Right renal cortex interstitium (tissue), 3 donors: Measurements from ENCODE around the gene GLI3. TPM values are rescaled to one million over a fixed set of nuclear protein-coding genes. Genes with fewer than 3 reads are reported as not detected.
A peak's percentile ranks its signal among the peaks of the same experiment; 100 is the strongest.

Source experiments
- DNase-seq, 3 donors: peaks; one replicate each; pipeline ENCODE4 v3.0.0-alpha.2; 2013; ENCODE audit warnings: low read depth in 3 of 3, low spot score in 2 of 3
- polyA plus RNA-seq, 3 donors: library from polyadenylated mRNA; unstranded; fragments of 120-200 nt; gene quantifications; one replicate each; pipeline ENCODE4 v1.2.1, GENCODE V29; 2013; ENCODE audit not compliant: insufficient read length in 3 of 3

GLI3 gene
- polyA plus RNA-seq, 3 donors = 13.5 to 15.0 (median 14.5) TPM

DNA sequence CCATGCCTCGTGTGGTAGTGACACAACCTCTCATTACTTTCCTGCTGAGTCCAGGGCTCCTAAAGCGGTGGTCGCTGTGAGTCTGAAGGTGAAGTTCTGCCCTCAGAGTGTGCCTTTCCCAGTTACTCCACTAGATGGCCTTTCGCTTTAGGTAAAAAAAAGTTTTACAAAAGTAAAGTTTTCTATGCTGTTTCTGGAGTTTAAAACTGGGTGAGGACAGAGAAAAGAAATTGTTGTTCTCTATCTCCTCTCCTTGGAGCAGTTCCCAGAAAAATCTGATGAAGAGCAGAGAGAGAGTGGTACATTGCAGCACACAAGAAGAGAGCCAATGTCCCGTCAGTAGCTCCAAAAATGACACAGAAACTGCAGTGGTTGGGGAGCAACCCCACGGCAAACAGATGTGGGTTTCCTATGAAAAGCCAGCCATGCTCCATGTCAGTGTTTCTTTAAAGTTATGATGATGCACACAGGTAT lies 257.1 kb downstream of the GLI3 start:
- DNase-seq = peak in 2 of 3 donors; percentile 25 to 41

DNA sequence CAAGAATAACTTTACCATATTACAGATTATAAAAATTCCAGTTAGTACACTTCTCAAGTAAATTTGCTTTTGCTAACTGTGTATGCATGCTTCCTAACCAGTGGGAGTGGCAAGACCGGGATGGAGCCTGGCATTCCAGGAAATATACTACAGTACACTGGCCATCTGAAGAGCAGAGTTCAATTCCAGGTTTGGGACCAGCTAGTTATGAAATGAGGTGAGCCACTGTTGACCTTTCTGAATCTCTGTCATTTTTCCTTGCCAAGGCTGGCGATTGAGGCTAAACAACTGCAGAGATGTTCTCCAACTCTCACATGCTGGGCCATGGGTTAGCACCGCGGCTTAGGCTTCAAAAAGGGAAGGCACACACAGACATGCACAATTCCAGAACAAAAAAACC lies 258.2 kb downstream of the GLI3 start:
- no peak for DNase-seq

DNA sequence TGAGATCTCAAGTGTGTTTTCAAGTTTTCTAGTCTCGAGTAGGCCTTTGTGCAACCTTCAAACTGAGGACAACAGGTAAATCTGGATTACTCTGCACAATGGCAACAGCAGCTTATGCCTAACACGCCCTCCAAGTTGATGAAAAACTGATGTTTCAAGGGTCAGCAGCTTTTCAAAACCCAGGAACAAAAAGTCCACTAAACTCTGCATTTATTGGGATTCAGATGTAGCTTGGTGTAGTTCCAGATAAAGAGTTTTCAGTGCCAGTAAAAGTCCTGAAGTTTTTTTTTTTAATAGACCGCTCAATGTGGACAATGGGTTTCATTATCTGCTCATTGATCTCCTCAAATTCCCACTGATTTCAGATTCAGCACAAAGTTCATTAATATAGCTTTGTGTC lies 259.3 kb downstream of the GLI3 start:
- DNase-seq = no peak

DNA sequence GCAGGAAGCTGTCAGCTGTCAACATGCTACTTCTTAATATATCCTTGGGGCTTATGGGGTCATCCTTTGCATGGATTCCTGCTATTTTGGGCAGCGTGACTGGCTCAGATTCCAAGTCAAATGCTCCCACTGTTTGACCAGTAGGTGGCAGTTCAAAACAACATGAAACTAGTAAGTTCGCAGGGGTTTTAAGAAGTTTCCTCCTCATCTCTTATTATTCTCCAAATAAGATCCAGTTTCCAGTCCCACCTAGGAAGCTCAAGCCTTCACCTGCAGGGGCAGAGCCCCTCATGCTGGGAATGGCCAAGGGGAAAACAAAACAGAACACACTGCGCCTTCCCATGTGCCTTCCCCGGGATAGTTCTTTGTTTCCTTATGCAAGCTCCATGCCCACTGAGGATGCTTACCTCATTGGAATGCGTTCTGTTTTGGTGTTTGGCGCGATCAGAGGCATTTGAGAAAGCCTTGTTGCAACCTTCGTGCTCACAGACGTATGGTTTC lies 259.8 kb downstream of the GLI3 start:
- DNase-seq = peak in 1 of 3 donors; percentile 40

DNA sequence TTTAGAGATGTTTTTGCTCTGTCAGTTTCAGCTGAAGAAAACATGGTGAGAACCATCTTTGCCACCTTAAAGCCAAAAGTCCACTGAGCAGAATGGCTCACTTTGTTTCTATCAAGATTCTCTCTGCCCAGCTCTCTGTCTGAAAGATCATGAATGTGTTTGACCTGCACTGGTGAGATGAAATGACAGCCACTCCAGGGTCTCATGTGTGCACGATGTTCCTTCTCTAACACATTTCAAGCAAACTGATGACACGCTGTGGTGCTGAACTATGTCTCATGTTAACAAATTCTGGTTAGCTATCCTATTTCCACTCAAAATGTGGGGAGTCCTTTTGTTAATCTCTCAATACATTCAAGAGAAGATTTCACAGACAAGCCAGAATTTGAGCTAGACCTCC lies 260.6 kb downstream of the GLI3 start:
- no peak for DNase-seq

DNA sequence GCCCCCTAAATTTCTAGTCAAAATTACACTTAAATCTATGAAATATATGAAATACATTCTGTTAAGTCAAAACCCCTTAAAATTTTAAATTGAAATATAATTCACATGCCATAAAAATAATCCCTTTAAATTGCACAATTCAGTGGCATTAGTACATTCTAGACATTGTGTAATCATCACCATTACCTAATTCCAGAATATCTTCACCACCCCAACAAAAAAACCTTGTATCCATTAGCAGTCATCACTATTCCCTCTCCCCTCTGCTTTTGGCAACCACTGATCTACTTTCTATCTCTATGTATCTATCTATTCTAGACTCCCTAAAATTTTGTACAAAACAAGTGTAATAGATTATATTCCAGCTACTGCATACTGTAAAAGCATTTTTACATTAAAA lies 261.2 kb downstream of the GLI3 start:
- no peak for DNase-seq

DNA sequence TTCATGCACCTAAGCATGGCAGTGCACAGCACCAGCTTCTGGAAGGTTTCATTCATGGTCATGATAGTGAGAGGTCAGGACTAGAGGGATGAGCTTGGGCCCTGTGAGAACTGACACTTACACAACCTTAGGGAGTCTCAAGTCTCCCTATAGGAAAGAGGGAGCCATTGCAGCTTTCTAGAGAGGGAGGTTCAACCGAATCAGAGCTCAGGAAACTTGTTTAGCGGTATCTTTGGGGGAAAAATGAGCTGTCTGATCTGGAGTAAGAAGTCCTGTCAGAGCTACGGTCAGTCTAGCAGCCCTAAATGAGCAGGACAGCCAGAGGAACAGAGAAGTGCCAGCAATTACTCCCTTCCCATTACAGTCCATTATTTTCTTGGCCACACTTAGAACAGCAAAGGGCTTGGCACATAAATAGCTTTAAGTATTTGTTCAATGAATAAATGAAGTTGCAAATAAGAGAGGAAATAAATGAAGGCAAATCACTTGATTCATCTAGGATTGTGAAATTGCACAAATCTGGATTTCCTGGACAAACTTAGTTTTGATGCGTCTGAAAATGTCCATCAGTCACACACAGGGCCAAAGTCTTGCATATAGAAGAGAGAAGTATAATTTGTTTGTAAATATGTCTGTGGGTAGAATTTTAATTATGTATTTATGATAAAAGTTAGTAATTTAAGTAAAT lies 262.0 kb downstream of the GLI3 start:
- no peak for DNase-seq

DNA sequence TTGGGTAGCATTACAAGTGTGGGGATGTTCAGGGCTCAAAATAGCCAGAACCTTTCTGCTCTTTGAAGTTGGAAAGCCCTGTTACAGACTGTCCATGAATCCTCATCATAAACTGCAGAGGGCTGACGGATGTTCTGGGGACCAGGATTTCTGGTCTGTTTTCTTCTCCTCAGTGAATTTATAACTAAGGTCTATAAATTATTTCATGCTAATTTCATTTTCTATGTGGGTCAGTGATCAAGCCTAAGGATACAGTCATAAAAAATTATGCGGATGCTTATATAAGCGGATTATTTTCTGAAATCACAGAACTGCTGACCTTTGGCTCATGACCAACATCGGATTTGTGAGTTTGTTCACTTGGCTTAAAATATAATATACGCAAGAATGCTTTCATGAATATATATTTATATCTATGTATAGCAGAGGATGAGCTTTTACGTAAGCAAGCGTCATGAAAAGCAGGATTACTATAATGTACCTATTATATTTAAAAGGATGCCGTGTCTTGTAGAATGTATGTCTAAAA lies 263.7 kb downstream of the GLI3 start:
- no peak for DNase-seq

DNA sequence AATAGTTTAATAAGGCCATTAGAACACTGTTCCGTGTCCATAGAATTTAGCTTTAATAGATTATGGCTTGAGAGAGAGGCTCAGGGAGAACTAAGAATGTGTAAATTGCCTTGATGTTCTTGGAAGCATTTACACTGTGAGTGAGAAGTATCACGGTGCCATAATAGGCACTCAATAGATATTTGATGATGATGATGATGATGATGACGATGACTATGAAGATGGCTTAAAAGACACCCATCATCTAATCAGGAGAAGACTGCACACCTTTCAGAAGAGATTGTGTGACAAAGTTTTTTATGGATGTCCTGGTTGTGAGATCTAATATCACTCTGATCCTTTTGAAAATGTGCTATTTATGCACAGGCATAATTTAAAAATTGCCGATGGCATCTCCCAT lies 264.2 kb downstream of the GLI3 start:
- DNase-seq = no peak

DNA sequence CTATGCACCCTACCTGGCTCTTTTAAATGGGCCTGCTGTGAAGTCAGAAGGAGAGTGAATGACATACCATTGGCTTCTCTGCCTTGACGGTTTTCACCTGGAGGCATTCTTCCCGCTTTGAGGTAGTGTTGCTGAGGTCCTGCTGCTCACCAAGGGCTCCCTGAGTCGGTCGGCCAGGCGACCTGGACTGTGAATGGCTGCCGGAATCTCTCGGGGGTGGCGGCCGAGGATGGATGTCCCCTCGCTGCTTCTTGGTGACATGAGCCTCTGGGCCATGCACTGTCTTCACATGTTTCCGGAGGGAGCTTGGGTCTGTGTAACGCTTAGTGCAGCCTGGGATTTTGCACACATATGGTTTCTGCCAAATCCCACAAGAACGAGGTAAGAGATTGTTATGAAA lies 264.7 kb downstream of the GLI3 start:
- DNase-seq = no peak

DNA sequence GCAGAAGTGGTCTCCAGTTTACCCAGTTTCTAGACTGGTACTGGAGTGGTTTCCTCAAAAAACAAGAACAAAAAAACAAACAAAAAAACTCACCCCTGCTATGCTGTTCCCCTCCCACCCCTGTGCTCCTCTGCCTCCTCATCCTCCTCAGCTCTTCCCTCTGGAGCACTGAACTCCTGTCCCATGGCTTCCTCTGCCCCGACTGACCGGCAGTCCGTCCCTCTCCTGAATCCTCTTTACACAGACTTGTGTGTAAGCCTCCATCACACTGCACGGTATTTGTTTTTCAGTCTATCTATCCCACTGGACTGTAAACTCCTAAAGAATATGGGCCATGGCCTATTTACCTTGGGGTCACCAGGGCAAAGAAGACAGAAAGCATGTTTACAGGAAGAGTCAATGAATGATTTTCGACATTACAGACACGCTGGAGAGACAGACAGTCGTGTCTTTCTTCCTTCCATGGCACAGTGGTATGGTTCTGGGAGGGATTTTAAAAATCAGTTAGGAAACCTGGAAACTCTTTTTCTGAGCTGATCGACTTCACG lies 265.3 kb downstream of the GLI3 start:
- DNase-seq = no peak

DNA sequence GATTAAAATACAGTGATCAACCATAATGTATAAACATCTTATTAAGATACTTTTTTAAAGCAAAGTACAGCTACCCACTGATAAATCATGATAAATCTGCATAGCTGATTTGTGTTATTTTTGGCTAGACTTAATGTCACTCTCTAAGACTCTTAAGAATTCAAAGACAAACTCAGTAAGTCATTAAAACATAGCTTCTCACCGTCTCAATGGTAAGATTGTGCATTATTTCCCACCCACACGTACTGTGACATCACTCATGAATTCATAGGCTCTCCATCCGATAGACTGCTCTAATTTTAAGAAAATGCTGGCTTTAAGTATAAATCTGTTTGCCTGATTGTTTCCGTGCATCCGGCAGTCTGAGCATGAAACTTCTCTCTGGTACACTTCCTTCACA lies 266.1 kb downstream of the GLI3 start:
- DNase-seq = no peak

DNA sequence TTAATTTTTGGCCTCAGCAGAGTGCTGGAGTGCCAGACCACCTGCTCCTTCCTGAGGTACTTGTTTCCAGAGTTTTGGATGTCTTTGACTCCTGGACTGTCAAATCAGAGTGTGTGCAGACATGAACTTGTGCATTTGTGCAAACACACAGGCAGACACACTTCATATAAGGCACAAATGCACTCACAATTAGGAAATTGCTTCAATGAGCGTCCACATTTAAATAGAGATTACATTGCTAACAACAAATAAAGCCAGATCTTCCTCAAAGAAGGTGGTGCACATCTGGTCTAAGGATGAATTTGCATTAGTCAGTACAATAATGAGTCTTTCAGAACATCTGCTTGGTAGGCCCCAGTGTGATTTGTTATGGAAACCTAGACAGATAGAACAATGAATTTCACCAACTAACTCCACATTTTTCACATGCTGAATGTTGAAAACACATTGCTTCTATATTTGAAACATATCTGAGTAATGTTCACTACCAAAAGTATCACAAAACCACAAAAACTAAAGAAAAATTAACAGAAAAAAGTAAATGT lies 267.4 kb downstream of the GLI3 start:
- no peak for DNase-seq

DNA sequence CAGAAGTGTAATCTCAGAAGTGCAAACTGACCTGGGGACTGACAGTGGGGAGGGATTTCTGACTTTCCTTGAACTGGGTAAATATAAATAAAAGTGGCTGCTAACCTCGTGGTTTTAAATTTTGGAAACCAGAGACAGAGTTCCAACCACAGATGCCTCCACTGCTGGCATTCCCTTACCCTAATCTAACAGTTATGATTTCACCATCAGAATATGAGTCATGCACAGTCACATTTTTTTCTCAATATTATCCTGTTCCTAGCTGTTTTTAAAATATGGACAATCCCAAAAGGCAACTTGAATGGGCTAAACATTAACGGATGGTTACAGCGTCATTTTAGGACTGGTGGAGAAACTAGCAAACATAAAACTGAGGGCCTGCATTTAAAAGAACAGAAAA lies 269.9 kb downstream of the GLI3 start:
- no peak for DNase-seq

DNA sequence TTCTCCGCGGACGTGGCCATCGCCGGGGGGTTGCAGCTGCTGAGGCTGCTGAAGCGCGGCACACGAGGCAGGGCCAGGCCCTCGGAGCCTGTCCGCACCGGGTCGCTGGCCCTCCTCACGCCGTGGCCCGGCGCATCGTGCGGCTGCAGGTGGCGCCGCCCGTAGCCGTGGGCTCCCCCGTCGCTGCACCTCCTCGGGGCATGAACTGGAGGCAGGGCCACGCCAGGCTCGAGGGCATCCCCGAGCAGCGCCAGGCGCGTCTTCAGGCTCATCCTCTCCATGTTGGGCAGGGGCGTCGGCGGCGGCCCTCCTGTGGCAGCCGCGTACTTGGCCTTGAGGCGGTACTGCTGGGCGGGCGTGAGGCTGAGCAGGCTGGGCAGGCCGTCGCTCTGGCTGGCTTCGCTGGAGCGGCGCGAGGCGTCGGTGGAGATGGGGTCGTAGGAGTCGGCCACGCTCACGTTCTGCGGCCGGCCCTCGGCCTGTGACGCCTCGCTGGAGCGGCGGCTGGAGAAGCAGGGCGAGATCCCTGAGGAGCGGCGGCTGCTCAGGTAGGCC lies 271.0 kb downstream of the GLI3 start:
- no peak for DNase-seq

DNA sequence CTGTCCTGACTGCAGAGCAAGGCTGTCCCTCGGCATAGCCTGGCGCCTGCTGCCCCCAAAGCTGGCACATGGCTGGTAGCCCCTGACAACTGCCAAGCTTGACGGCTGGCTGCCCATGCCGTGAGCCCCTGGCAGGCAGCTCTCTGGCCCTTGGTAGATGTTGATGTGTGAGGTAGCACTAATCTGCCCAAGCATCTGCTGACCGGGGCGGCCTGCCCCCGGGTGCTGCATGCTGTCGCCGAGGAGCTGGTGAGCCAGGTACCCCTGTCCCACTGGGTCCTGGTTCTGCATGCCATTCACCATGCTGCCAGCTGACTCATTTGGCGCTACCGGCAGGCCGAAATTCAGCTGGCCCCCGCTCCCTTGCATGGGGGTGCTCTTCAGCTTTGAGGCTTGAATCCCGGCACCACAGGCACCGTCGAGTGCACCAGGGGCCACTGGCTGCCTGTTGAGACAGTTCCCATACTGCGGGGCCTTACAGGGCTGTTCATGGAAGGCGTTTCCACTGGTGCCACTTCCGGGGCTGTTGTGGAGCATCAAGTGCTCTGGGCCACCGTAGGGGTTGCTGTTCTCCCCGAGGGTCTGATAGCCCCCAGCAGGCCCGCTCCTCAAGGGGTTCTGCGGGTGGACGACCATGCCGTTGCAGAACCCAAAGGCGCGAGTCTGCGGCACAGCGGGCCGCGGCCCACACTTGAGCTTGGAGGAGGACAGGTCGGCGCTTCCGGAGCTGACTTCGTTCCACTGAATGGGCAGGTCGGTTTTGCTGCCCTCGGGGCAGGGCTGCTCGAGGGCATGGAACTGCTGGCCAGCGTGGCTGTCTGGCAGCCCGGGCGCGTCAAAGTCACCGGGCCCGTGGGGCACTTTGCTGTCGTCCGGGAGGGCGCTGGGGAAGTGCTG lies 271.9 kb downstream of the GLI3 start:
- DNase-seq = no peak

DNA sequence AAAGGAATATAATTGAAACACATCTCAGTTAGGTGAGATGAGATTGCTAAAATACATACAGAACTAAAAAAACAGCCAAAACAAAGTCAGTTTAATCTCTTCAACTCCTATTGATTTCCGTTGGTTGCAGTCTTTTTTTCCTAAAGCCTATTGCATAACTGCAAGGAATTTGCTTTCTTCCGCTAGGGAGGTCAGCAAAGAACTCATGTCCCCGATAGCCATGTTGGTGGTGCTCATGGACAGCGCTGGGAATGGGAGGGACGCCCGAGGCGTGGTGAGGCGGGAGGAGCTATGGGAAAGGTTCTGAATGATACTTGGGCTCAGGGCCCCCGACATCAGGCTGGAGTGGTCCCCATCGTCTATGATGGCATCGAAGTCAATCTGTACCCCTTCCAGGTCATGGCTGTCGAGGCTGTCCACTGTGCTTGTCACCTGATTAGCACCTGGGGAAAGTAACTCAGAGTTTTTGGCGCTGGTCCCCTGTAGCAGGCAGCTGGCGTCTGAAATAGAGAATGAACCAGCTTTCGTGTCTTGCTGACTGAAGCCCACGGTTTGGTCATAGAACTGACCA lies 272.7 kb downstream of the GLI3 start:
- DNase-seq = no peak

DNA sequence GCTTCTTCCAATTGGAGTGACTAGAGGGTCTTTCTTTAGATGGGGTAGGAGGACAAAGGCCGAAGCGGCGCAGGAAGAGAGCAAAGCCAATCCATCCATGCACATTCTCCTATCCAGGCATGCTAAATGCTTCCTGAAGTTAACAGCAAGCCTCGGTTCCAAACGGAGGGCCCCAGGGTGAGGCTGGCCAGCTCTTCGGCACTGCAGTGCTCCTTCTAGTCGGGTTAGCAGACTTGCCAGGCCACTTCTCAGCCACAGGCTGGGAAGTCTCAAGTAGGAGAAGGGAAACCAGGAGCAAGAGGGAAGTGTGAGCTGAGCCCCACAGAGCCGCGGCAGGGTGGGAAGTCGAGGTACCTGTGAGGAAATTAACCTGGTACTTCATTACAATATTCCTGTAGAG lies 280.3 kb downstream of the GLI3 start:
- no peak for DNase-seq

DNA sequence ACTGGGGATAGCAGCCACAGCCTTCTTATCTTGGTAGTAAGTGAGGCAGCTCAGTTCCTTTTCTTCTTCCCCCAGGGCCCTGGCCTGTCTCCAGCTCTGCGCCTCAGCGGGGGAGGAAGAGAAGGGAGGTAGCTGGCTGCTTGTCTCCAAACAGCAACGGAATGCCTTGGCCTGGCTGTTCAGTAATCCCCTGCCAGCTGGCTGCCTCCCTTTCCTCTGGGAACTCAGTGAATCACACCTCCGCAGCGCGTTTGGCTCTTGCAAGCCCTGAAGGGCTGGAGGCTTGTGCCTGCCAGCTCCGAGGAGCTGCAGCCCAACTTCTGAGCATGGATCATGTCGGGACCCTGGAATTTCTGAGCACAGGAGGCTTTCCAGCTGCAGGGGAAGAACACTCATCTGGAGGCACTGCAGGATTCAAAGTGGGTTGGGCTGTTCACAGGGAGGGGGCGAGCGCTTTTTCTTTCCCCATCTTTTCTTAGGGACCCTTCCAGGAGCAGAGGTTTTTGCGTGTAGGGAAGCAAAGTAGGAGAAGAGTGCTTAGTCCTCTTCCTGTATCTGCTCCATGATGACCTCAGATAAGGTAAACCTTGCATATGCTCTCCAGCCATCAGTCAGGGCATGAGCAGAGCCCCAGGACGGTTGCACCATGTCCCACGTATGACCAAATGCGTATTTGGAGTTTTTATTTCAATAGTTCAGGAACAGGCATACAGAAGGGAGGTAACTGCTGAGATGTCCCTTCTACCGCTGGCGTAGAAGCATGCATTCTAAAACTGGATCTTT lies 280.9 kb downstream of the GLI3 start:
- DNase-seq = peak in 2 of 3 donors; percentile 40 to 70

DNA sequence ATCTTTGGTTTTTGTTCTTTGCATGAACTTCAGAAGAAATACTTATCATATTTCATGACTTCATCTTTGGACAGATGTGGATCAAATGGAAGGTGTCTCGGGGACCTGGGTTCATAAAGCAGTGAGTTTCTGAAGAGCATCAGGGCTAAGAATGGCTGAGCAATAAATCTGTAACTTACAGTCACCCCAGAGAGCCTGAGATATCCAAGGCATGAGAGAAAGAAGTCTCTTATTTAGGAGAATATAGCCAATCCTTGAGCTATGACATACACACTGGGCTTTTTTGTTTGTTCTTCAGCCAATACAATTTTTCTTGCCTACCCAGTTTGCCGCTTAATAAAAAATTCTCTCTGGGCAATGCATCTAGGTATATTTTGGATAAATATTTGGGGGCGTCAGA lies 281.6 kb downstream of the GLI3 start:
- DNase-seq = no peak
